Esophagus muscularis mucosa (tissue), 4 donors: ENCODE results near the gene RPS6KA5.

ENCODE experiments used
- CTCF ChIP-seq, 3 experiments: fragments of 200-600 bp in 2 of 3; fragments of 450-650 bp in 1 of 3; sonication (generic) in 2 of 3; IDR thresholded peaks; one replicate each; pipeline ENCODE4 v1.5.1; 2017 to 2019; ENCODE audit warnings: antibody characterized with exemption in 3 of 3, mild to moderate bottlenecking in 2 of 3, moderate library complexity in 1 of 3
- EP300 ChIP-seq: sonication (generic); formaldehyde crosslinking; IDR thresholded peaks from one replicate; pipeline ENCODE4 v1.6.1; 2017; ENCODE audit warnings: antibody characterized with exemption
- POLR2A ChIP-seq: fragments of 450-650 bp; IDR thresholded peaks from one replicate; pipeline ENCODE4 v1.6.1; 2017; ENCODE audit warnings: antibody characterized with exemption, moderate library complexity, mild to moderate bottlenecking, low read depth
- POLR2AphosphoS5 ChIP-seq, 2 donors: sonication (generic); formaldehyde crosslinking; IDR thresholded peaks; one replicate each; pipeline ENCODE4 v1.6.1; 2017; ENCODE audit warnings: antibody characterized with exemption in 2 of 2

GRCh38 chr14:90811641-90812040, 248.8 kb downstream of the RPS6KA5 start:
- TF ChIP-seq POLR2A (no peak), CTCF (IDR thresholded peaks at IDR 0.05) (no peak), POLR2AphosphoS5 (IDR thresholded peaks at IDR 0.05) (no peak), EP300 (no peak)
